A549 (cell line): ENCODE data around the gene EML1. TPM values are rescaled to one million over a fixed set of nuclear protein-coding genes. Genes with fewer than 3 reads are reported as not detected.

Source experiments
- ATAC-seq, 2 experiments: fragments of 200-7000 bp in 1 of 2; fragments of >200 bp in 1 of 2; cut with Nextera tagmentation in 1 of 2; cut with Tn5 transposase in 1 of 2; 3 replicates each; pipeline versions ENCODE4 v1.8.0 to v1.9.1; 2018 to 2020; ENCODE audit warnings: mild to moderate bottlenecking in 1 of 2, moderate library complexity in 1 of 2
- CTCF ChIA-PET: fragments of 300-600 bp; sonication (Branson Sonifier 250); formaldehyde crosslinking; extraction: SDS; loops from one replicate; lab custom pipeline; 2021; ENCODE audit warnings: antibody characterized with exemption, inconsistent platforms; lab: Yijun Ruan, JAX
- POLR2A ChIA-PET: fragments of 350-600 bp; formaldehyde crosslinking; extraction: SDS; loops from one replicate; lab custom pipeline; 2021; ENCODE audit warnings: antibody characterized with exemption, inconsistent platforms; lab: Yijun Ruan, JAX
- DNase-seq, 2 experiments: peaks; one replicate each; pipeline versions ENCODE4 v3.0.0 to v3.0.0-alpha.2; 2011 to 2016; ENCODE audit warnings: low read depth in 1 of 2, low spot score in 1 of 2
- FAIRE-seq: peaks from 2 replicates; lab custom pipeline; 2011; peaks lifted over from hg19 to GRCh38; lab: Jason Lieb, UNC
- H3K27ac ChIP-seq, 2 experiments: fragments of >200 bp; sonication (Bioruptor Twin); formaldehyde crosslinking; 3 replicates each; pipeline ENCODE4 v1.5.1; 2016 to 2017
- H3K4me1 ChIP-seq: fragments of >200 bp; sonication (Bioruptor Twin); formaldehyde crosslinking; 3 replicates; pipeline ENCODE4 v1.6.1; 2016
- H3K4me2 ChIP-seq: fragments of >200 bp; sonication (Bioruptor Twin); formaldehyde crosslinking; 3 replicates; pipeline ENCODE4 v1.6.1; 2016
- H3K4me3 ChIP-seq: fragments of >200 bp; sonication (Bioruptor Twin); formaldehyde crosslinking; 3 replicates; pipeline ENCODE4 v1.5.1; 2016
- H3K9me3 ChIP-seq: fragments of >200 bp; sonication (Bioruptor Twin); formaldehyde crosslinking; 3 replicates; pipeline ENCODE4 v1.6.1; 2016
- CBX8 ChIP-seq: fragments of 200-600 bp; sonication (generic); IDR thresholded peaks from 2 replicates; pipeline ENCODE4 v1.6.1; 2016
- EHF ChIP-seq: fragments of 250-450 bp; sonication (Bioruptor Pico); IDR thresholded peaks from 2 replicates; pipeline ENCODE4 v1.5.0; 2020; ENCODE audit warnings: mild to moderate bottlenecking
- ESRRA ChIP-seq: fragments of 150-350 bp; IDR thresholded peaks from 2 replicates; pipeline ENCODE4 v1.6.1; 2014; ENCODE audit warnings: mild to moderate bottlenecking, low read length, borderline replicate concordance
- FOXS1 ChIP-seq: fragments of 250-450 bp; sonication (Bioruptor Pico); IDR thresholded peaks from 2 replicates; pipeline ENCODE4 v1.5.0; 2020; ENCODE audit warnings: mild to moderate bottlenecking, moderate library complexity
- GATA3 ChIP-seq: IDR thresholded peaks from 2 replicates; pipeline ENCODE4 v1.6.1; 2012; ENCODE audit warnings: borderline replicate concordance
- HDAC2 ChIP-seq: fragments of 200-600 bp; sonication (generic); IDR thresholded peaks from 2 replicates; pipeline ENCODE4 v1.6.1; 2016
- HOXA7 ChIP-seq: fragments of 250-450 bp; sonication (Bioruptor Pico); IDR thresholded peaks from 2 replicates; pipeline ENCODE4 v1.5.0; 2020; ENCODE audit warnings: mild to moderate bottlenecking, moderate library complexity
- HOXB13 ChIP-seq: fragments of 250-450 bp; sonication (Bioruptor Pico); IDR thresholded peaks from 2 replicates; pipeline ENCODE4 v1.5.0; 2020; ENCODE audit warnings: low read depth, mild to moderate bottlenecking, moderate library complexity
- KDM5A ChIP-seq: fragments of 200-600 bp; sonication (generic); IDR thresholded peaks from 2 replicates; pipeline ENCODE4 v1.6.1; 2016; ENCODE audit warnings: antibody characterized with exemption, mild to moderate bottlenecking
- MAFK ChIP-seq: fragments of 450-650 bp; IDR thresholded peaks from 2 replicates; pipeline ENCODE4 v1.6.1; 2014; ENCODE audit not compliant: partially characterized antibody
- NR3C1 ChIP-seq: fragments of >200 bp; sonication (Bioruptor Twin); formaldehyde crosslinking; IDR thresholded peaks from 3 replicates; pipeline ENCODE4 v1.6.1; 2017
- PHF8 ChIP-seq: fragments of 200-600 bp; sonication (generic); IDR thresholded peaks from 2 replicates; pipeline ENCODE4 v1.6.1; 2016; ENCODE audit warnings: low read depth, mild to moderate bottlenecking, antibody characterized with exemption, moderate library complexity, borderline replicate concordance
- RCOR1 ChIP-seq: fragments of 150-350 bp; IDR thresholded peaks from 2 replicates; pipeline ENCODE4 v1.6.1; 2014; ENCODE audit warnings: antibody characterized with exemption, low read length, low read depth
- RNF2 ChIP-seq: fragments of 200-600 bp; sonication (generic); IDR thresholded peaks from 2 replicates; pipeline ENCODE4 v1.6.1; 2016; ENCODE audit warnings: low read depth, mild to moderate bottlenecking, antibody characterized with exemption, moderate library complexity, borderline replicate concordance
- SMC3 ChIP-seq: fragments of >200 bp; sonication (Bioruptor Twin); formaldehyde crosslinking; IDR thresholded peaks from 3 replicates; pipeline ENCODE4 v1.6.1; 2018; ENCODE audit warnings: inconsistent platforms
- ZC3H11A ChIP-seq: fragments of 450-650 bp; IDR thresholded peaks from 2 replicates; pipeline ENCODE4 v1.6.1; 2014; ENCODE audit warnings: antibody characterized with exemption, mild to moderate bottlenecking
- ZNF302 ChIP-seq: fragments of 250-450 bp; sonication (Bioruptor Pico); IDR thresholded peaks from 2 replicates; pipeline ENCODE4 v1.9.0; 2021; ENCODE audit warnings: inconsistent platforms, mild to moderate bottlenecking, moderate library complexity
- WGBS: methylation state at CpG from one replicate; pipeline ENCODE4 v1.1.6; 2017; ENCODE audit errors: missing lambda C conversion rate; 5-methylcytosine and 5-hydroxymethylcytosine counted together
- polyA plus RNA-seq, 4 experiments: library from polyadenylated mRNA; depleted of rRNA in 3 of 4; stranded (reverse); fragments of >200 nt; fragmentation: RNase III in 1 of 4; extraction: RNeasy Plus Mini Kit Qiagen cat#74134 plus additional on column Dnase treatment in 1 of 4; gene quantifications; 2 replicates in 3 of 4; 3 replicates in 1 of 4; pipeline ENCODE4 v1.2.3, GENCODE V29; 2011 to 2017
- TF ChIP-seq, protein P1 (sequence below): fragments of 250-450 bp; sonication (Bioruptor Pico); IDR thresholded peaks from 2 replicates; pipeline ENCODE4 v1.5.0; 2020; ENCODE audit warnings: low read depth, mild to moderate bottlenecking, moderate library complexity
- TF ChIP-seq, protein P2 (sequence below): fragments of 200-600 bp; sonication (generic); IDR thresholded peaks from 2 replicates; pipeline ENCODE4 v1.6.1; 2016; ENCODE audit warnings: antibody characterized with exemption, mild to moderate bottlenecking, moderate library complexity
- TF ChIP-seq, protein P3 (sequence below): IDR thresholded peaks from 2 replicates; pipeline ENCODE4 v1.6.1; 2012; ENCODE audit warnings: low read depth, borderline replicate concordance
- TF ChIP-seq, protein P4 (sequence below): fragments of >200 bp; sonication (Bioruptor Twin); formaldehyde crosslinking; IDR thresholded peaks from 3 replicates; pipeline ENCODE4 v1.5.1; 2016

EML1 gene
- polyA plus RNA-seq, 2 of the 4 experiments (the other 2 are of a cell fraction) = 29.7 to 30.8 TPM

DNA sequence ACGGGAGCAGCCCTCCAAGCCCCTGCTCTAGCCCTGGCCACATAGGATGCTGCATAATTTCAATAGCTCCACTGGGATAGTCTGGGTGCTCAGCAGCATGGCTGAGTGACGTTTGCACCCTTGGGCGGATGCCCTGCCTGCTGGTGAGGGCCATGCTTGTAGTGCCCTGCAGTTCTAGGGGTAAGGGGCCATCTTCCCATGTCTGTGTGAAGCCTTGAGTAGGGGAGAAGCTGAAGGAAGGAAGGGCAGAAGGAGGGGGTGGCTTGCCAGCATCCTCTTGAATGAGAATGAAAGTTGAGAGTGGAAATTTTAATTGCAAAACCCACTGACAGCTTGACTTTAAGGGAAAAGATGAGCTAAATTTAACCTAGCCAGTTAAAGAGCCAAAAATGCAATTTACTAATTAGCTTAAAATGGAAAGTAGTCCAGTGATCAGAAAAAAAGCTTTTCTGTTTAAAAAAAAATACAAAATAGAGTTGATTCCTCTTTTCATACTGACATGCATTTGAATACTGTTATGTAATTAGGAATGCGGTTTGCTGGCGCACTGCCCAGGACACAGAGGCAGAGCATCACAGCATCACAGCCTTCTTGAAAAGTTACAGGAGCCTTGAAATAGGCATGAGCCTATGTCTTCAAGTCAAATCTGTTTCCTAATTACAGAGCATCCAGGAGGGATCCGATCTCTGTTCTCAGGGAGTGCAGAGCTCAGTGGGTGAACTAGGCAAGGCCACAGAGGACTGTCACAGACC lies 18.5 kb upstream of the EML1 start:
- H3K4me3 ChIP-seq = no peak overlapping the region
- 74% methylated on average over 6 of the region's 6 CpGs for WGBS
- CTCF ChIA-PET = interaction anchor here (0.6 to 3.0 kb wide), 7 partner anchors 11 to 111 kb away, joined by 3 to 14 read pairs (median 3); no protein-coding TSS in a partner anchor

DNA sequence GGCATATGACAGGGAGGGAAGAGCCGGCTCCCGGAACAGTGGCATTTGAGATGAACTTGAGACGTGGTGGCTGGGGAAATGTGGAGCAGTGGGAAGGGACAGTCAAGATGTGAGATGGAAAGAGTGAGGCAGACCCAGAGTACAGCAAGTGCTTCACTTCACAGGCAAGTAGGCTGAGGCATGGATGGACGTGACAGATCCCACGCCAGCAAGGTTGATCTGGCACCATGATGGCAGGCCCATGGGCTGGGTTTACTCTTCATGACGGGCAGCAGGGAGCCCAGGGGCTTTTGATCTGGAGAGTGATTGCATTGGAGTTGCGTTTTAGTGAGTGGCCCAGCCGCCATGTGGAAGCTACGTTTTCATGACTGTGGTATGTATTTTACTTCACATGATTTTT lies 17.9 kb upstream of the EML1 start:
- ChIA-PET CTCF (interaction anchor here (1.1 to 3.0 kb wide), 4 partner anchors 29 to 140 kb away, joined by 3 to 14 read pairs (median 3); no protein-coding TSS in a partner anchor), POLR2A (no interaction called here)
- no peak overlapping the region for H3K4me3 ChIP-seq
- H3K4me1 ChIP-seq = no peaks in the 10 kb centered on the region; the same call in 2 of the 3 replicates
- H3K9me3 ChIP-seq = peaks cover 18% of the 10 kb centered on the region
- FAIRE-seq (no peak), ATAC-seq (no peak), DNase-seq (no peak)
- no peak overlapping the region for H3K27ac ChIP-seq
- TF ChIP-seq RNF2 (no peak), EHF (no peak), KDM5A (no peak), MAFK (no peak), HOXB13 (CRISPR knock-in tag) (no peak), NR3C1 (no peak), HOXA7 (CRISPR knock-in tag) (no peak), GATA3 (no peak)
- TF ChIP-seq, protein P1, sequence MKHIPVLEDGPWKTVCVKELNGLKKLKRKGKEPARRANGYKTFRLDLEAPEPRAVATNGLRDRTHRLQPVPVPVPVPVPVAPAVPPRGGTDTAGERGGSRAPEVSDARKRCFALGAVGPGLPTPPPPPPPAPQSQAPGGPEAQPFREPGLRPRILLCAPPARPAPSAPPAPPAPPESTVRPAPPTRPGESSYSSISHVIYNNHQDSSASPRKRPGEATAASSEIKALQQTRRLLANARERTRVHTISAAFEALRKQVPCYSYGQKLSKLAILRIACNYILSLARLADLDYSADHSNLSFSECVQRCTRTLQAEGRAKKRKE (CRISPR knock-in tag) = no peak
- TF ChIP-seq, protein P2, sequence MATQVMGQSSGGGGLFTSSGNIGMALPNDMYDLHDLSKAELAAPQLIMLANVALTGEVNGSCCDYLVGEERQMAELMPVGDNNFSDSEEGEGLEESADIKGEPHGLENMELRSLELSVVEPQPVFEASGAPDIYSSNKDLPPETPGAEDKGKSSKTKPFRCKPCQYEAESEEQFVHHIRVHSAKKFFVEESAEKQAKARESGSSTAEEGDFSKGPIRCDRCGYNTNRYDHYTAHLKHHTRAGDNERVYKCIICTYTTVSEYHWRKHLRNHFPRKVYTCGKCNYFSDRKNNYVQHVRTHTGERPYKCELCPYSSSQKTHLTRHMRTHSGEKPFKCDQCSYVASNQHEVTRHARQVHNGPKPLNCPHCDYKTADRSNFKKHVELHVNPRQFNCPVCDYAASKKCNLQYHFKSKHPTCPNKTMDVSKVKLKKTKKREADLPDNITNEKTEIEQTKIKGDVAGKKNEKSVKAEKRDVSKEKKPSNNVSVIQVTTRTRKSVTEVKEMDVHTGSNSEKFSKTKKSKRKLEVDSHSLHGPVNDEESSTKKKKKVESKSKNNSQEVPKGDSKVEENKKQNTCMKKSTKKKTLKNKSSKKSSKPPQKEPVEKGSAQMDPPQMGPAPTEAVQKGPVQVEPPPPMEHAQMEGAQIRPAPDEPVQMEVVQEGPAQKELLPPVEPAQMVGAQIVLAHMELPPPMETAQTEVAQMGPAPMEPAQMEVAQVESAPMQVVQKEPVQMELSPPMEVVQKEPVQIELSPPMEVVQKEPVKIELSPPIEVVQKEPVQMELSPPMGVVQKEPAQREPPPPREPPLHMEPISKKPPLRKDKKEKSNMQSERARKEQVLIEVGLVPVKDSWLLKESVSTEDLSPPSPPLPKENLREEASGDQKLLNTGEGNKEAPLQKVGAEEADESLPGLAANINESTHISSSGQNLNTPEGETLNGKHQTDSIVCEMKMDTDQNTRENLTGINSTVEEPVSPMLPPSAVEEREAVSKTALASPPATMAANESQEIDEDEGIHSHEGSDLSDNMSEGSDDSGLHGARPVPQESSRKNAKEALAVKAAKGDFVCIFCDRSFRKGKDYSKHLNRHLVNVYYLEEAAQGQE = no peak
- WGBS = 90% methylated on average over 9 of the region's 9 CpGs
- no peak overlapping the region for H3K4me2 ChIP-seq

More for the DNA sequence above, 18.5 kb upstream of the EML1 start:
- TF ChIP-seq ZC3H11A = no peak
- FAIRE-seq (no peak), ATAC-seq (no peak), DNase-seq (no peak)
- Histone ChIP-seq H3K27ac (no peak overlapping the region), H3K4me2 (no peak overlapping the region), H3K4me1 (no peaks in the 10 kb centered on the region; the same call in 2 of the 3 replicates), H3K9me3 (peaks cover 12% of the 10 kb centered on the region; the same call in 2 of the 3 replicates)
- POLR2A ChIA-PET = no interaction called here

DNA sequence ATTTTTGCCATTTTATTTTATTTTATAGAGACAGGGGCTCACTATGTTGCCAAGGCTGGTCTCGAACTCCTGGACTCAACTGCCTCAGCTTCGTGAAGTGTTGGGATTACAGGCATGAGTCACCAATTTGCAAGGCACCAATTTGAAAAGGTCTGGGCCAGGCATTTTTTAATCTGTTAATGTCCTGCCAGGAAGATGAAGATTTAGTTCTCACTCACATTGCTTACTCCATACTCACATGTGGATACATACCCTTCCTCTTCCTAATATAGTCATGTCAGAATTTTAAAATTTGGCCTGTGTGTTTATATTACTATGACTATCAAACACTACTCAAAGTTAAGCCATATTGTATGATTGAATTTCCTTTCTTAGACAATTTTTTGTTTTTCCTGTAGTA lies 15.3 kb upstream of the EML1 start:
- ChIA-PET POLR2A (no interaction called here), CTCF (interaction anchor here (0.9 to 1.9 kb wide), 5 partner anchors 9 to 28 kb away, joined by 3 to 5 read pairs (median 4); no protein-coding TSS in a partner anchor)
- ATAC-seq (no peak), DNase-seq (no peak), FAIRE-seq (no peak)
- 77% methylated on average over 2 of the region's 2 CpGs for WGBS
- TF ChIP-seq HOXA7 (CRISPR knock-in tag) (no peak), FOXS1 (no peak), PHF8 (no peak), RCOR1 (no peak), ZNF302 (CRISPR knock-in tag) (no peak), CBX8 (no peak), HDAC2 (no peak), SMC3 (no peak), ESRRA (no peak)
- TF ChIP-seq, protein P2 = no peak
- TF ChIP-seq, protein P3, sequence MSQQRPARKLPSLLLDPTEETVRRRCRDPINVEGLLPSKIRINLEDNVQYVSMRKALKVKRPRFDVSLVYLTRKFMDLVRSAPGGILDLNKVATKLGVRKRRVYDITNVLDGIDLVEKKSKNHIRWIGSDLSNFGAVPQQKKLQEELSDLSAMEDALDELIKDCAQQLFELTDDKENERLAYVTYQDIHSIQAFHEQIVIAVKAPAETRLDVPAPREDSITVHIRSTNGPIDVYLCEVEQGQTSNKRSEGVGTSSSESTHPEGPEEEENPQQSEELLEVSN = no peak
- TF ChIP-seq, protein P4, sequence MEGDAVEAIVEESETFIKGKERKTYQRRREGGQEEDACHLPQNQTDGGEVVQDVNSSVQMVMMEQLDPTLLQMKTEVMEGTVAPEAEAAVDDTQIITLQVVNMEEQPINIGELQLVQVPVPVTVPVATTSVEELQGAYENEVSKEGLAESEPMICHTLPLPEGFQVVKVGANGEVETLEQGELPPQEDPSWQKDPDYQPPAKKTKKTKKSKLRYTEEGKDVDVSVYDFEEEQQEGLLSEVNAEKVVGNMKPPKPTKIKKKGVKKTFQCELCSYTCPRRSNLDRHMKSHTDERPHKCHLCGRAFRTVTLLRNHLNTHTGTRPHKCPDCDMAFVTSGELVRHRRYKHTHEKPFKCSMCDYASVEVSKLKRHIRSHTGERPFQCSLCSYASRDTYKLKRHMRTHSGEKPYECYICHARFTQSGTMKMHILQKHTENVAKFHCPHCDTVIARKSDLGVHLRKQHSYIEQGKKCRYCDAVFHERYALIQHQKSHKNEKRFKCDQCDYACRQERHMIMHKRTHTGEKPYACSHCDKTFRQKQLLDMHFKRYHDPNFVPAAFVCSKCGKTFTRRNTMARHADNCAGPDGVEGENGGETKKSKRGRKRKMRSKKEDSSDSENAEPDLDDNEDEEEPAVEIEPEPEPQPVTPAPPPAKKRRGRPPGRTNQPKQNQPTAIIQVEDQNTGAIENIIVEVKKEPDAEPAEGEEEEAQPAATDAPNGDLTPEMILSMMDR = no peak
- H3K4me1 ChIP-seq = no peaks in the 10 kb centered on the region
- H3K4me3 ChIP-seq = no peak overlapping the region
- H3K4me2 ChIP-seq = no peak overlapping the region
- no peak overlapping the region for H3K27ac ChIP-seq
- peaks cover 21% of the 10 kb centered on the region for H3K9me3 ChIP-seq
